Measurements from ENCODE around the gene CTDP1.
"Not testable (repeated sequence)": the region's sequence is repeated elsewhere in the genome, so short reads cannot be mapped to it uniquely, and the experiment has no call there.

The CTDP1 gene

DNA sequence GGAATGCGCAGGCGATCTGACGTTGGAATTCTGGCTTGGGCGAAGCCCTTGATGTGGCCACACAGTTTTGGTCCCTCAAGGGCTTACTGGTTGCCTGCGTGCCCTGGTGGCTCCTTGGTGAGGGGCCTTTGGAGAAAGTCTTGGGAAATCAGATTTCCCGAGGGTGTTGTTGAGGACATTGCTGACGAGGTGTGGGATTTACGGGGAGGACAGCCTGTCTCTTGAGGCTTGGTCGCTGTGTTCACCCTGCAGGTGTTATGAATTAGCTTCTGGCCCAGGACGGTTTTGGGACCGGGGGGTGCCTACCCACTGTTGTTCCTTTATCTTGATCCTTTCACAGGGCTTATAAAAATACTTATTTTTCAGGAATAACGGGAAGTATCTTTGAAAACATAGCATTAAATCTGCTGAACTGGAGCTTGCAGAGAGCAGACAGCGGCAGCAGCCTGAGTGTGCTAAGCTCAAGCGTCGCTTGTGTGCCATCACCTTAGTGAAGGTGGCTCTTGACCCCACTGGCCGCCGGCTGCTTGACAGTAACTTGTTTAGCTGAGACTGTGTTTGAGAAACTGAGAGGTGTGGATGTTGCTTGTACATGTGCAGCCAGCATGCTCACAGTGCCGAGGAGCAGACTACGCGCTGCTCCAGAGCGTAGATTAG lies 4.2 kb downstream of the CTDP1 start:
- DNase-seq: no peak

DNA sequence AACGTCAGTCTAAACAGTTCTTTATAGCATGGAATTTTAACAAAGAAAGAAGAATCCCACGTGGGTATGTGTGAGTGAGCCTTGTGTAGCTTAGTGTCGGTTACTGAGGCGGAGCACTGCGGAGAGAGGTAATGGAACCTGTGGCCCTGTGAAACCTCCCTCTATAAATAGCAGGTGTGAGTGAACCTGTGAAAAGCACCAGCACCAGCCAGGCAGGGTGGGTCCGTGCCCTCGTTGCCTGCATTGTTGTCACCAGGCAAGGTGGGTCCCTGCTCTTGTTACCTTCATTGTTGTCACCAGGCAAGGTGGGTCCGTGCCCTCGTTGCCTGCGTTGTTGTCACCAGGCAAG lies 4.7 kb downstream of the CTDP1 start:
- peak; percentile 31 to 33 for DNase-seq

DNA sequence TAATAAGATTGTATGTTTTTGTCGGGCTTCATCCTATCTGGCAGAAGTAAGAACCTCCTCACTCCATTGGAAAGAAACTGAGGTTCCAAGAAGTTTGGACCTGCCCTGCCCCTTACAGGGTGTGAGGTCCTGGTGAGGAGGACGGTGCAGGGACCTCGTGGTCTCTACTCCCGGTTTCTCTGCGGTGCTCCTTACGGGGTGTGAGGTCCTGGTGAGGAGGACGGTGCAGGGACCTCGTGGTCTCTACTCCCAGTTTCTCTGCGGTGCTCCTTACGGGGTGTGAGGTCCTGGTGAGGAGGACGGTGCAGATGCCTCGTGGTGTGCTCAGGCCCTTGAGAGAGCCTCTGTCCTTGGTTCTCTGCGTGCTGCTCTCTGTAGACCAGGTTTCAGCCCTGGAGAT lies 5.2 kb downstream of the CTDP1 start:
- DNase-seq: no peak

DNA sequence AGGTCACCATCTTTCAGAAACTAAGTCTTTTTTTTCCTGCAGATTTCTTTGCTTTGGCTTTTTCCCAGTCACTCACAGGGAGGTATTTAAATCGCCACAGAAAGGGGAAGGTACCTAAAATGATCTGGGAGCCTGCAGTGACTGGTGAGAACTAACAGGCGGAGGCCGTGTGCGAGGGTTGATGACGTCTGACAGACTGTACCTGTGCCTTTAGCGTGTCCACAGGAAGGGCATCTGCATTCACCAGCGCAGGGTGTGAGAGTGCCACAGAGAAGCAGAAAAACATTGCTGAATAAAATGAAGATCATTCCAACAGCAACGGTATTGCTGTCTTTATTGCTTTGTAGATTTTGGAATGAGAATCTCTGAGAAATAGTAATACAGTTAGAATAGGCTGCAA lies 5.7 kb downstream of the CTDP1 start:
- DNase-seq: peak in 1 of 2 donors; percentile 41

DNA sequence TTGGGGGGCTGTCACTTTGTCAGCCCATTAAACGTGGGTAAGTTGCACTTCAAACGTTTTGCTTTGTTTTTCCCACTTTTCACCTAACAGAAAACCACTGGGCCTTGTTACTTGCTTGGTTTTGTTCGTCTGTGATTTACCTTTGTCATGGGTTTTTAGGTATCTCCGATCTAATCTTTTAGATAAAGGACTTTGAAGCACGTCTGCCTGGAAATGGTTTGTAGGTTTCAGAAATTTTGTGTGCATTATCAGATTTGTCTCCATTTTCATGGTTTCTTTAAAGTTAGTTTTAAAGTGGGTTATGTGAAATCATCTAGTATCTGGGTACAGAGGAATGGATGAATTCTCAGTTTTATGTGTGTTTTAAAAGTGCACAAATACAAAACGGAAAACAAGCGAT lies 6.4 kb downstream of the CTDP1 start:
- DNase-seq: no peak

DNA sequence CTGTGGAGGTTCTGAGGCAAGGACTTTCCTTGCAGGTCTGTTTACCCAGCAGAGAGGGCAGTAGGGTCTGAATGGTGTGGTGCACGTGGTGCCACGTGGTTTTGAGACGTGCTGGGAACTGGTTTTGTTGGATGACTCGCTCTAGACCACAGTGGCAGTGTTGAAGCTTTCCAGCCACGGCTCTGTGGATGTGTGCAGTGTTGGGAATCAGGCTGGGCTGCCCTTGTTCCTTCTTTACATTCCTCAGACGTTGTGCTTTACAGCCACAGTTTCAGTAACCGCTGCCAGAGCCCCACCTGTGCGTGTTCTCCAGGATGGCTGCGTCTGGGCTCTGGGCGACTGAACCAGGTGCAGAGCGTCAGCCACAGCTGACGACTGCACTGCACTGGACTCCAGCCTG lies 8.2 kb downstream of the CTDP1 start:
- peak in 1 of 2 donors; percentile 8 for DNase-seq

DNA sequence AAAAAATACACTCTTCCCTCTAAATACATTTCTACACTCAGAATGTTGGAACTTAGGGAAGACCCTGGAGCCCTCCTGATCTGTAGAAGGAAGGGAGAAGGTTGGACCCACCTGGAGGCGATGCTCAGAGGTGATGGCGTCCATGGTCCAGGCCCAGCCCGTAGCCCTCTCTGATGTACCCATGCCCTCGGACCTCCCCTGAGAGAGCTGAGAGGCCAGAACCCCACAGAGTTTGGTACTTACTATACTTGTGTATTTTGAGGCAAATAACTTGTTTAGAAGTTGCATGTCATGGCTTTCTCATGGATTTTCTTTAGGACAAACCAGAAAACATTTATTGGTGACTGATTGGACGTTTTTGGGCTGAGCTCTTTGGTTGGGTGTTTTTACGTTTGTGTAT lies 10.5 kb downstream of the CTDP1 start:
- no peak for DNase-seq

DNA sequence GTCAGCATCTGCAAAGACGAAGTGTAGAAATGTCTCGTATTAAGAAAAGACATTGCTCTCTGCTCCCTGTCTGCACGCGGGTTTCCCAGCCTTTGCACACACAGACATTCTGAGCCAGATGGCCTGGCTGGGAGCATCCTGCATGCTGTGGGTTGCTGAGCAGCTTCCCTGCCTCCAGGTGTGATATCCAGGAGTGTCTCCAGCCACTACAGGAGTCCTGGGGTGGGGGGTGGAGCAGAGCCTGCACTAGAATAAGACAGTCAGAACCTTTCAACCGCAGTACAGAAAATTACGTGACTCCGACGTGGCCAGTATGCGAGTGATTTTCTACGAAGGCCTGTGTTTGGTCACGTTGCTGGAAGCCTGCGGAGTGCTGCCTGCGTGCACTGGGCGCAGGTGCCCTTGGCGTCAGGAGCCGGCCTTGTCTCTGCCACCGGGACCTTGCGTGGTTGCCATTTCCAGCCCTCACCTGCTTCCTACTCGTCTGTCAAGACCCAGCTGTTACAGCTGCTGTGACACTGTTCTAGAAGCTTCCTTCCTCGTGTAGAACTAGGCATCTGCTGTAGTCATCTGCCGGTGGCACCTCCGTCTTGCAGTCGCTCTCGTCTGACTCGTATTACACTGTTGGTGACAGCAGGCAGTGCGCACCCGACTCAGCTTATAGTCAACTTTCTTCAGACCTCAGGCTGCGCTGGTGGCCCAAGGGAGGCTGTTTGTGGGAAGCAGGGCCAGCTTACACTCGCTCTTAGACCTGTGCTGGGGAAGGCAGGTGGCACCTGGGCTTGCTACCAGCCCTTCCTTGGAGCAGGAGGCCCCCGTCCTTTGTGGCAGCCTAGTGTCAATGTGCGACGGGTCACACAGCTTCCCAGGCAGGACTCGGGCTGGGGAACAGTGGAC lies 11.2 kb downstream of the CTDP1 start:
- DNase-seq: no peak

DNA sequence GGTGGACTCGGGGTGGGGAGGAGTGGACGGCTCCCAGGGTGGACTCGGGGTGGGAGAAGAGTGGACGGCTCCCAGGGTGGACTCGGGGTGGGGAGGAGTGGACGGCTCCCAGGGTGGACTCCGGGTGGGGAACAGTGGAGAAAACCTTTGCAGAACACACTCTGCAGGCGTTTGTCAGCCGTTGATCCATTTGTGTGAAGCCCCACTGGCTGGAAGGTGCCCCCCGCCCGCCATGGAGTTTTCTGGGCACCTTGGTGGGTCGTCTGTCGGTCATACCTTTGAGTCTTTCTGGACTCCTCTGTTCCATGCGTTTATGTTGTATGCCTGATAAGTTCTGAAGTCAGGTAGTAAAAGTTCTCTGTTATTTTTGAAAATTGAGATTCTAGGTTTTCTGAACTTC lies 12.5 kb downstream of the CTDP1 start:
- no peak for DNase-seq

DNA sequence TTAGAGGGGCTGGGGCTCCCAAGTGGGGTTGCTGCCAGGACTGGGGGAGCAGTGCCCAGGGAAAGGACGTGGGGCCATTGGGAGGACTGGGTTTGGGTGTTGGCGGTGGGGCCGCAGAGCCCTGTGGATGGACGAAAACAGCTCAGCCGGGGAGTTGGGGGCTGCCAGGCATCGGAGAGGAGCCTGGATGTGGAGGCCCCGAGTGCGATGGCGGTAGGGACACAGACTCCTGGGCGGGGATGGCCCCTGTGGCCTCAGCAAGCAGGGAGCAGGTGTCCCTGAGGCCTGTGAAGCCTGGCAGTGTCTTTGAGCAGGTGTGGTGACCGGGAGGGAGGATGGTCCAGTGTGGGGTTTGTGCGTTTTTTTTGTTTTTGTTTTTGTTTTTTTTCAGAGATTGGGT lies 13.3 kb downstream of the CTDP1 start:
- DNase-seq: no peak

DNA sequence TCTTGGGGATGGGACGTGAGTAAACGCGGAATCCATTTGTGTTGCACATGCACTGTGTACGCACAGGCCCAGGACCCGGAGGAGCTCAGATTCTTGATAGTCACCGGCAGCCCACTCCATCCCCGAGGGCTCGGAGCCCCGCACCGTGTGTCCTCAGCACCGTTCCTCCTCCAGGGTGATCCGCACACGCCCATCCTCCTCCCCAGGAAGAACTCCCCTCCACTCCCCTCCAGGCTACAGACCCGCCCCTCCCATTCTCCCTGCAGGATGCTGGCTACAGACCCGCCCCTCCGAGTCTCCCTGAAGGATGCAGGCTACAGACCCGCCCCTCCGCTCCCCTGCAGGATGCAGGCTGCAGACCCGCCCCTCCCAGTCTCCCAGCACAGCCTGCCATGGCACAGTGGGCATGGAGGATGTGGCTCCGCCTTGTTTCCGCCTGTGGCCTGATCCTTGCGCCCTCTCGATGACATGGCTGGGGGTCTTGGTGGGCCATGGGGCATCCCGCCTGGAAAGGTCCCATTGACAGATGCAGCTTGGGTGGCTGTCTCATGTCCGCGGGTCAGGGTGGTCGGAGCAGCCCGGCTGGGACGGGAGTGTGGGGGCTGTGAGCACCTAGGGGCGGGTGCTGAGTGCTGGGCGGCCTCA lies 14.1 kb downstream of the CTDP1 start:
- no peak for DNase-seq

DNA sequence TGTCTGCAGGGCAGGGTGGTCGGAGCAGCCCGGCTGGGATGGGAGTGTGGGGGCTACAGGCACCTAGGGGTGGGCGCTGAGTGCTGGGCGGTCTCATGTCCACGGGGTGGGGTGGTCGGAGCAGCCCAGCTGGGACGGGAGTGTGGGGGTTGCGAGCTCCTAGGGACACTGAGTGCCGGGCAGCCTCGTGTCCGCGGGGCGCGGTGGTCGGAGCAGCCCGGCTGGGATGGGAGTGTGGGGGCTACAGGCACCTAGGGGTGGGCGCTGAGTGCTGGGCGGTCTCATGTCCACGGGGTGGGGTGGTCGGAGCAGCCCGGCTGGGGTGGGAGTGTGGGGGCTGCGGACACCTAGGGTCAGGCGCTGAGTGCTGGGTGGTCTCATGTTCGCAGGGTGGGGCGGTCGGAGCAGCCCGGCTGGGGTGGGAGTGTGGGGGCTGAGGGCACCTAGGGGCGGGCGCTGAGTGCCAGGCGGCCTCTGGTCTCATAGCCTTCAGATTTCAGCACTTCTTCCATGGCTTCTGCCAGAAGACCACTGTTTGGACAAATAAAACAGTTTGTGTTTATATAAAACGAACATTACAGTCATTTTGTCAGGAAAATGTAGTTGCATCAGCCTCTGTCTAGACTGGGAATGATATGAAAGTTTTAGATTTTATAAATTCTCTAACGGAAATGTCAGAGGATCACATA lies 14.7 kb downstream of the CTDP1 start:
- not testable (repeated sequence) for DNase-seq

DNA sequence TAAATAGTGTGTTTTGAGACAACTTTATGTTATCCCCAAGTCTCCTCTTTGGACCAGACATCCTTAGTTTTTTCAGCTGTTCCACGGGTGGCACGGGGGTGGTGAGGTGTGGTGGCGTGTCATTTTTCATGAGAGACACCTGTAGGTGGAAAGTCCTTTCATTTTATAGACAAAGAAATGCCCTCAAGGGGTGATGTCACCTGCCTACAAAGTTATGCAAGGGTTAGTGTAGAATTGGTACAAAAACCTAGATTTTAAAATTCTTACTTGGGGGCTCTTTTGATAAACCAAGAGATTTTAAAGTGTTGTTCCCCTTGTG lies 15.3 kb downstream of the CTDP1 start:
- DNase-seq: no peak

DNA sequence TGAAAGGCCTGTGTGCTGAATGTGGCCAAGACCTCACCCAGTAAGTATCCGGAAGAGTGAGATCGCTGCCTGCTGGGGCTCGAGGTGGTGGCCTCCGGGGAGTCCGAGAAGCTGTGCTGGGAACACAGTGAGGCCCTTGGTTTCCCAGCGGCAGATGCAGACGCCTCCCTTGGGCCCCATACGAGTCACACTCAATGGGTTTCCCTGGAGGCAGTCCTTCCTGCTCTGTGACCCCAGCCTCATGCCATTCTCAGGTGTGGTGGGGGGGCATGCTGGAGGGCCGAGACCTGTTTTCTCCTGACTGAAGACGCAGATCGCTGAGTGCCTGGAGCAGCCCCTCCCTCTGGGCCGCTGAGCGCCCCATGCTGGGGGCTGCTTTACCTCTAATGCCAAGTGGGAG lies 15.7 kb downstream of the CTDP1 start:
- no peak for DNase-seq

DNA sequence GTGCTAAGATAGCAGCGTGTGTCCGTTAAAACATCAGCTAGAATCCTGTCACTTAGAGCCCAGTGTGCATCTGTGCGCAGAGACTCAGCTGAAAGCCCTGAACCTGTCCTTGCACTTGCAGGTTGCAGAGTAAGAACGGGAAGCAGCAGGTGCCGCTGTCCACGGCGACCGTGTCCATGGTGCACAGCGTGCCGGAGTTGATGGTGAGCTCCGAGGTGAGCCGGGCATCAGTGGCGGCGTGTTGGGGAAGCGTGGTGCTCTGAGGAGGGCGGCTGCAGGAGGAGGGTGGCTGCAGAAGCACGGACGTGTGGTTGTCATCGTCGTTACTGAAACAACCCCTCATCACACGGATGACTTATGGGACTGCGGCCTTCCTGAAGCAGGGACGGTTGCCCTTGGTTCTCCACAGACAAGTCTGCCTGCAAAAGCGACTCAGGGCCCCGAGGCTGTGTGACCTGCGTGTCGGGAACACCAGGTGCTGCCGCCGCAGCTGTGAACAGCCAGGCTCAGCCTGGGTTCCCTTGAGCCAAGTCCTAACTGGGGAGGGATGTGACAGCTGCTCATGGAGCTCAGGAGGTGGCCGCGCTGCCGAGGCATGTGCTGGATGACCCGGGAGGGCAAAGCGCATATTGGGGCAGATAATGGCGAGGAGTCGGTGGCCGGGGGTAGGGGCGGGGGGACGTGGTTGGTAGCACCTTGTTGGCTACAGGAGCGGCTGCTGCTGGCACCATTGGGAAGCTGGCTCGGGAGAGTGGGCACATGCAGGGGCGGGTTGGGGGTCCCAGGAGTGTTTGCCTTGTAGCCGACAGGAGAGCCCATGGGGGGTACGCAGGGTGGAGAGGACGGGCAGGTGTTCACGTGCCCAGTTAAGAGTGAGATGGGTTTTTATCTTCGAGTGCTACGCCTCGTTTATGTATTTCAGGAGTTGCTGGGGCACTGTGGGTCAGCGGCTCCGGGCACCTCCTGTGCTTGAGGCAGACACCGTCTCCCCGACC lies 16.6 kb downstream of the CTDP1 start:
- no peak for DNase-seq

DNA sequence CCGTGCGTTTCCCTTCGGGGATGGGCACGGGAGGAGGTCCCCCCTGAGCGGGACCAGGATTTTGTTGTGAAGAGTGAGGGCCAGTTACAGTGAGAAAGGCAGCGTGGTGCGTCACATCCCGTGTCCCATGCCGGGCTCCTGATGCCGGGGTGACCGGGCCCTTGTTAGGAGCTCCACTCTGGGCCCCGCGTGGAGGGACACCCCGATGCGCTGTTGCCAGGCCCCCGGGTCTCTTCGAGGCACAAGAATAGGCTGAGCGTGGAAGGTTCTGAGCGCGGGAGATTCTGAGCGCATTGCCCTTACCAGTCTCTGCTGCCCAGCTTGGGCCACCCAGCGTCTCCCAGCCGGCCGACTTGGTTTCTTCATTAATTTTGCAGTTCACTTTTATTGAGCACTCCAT lies 17.6 kb downstream of the CTDP1 start:
- DNase-seq: no peak

DNA sequence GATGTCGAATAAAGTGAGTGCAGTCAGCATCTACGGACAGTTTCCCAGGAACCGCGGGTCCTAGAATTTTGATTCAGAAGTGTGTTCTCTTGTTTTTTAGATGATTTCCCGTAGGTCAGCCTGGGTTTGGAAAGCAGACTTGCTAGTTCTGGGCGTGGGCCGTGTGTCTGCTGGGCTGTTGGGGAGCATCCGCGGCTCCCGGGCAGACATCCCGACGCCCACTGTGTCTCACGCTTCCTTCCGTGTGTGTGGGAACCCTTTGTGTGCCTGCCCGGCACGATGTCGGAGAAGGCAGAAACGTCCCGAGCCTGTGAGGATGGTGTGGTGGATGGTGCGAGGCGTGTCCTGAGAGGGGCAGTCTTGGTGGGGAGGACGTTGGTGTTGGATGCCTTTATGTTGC lies 18.4 kb downstream of the CTDP1 start:
- DNase-seq: no peak

DNA sequence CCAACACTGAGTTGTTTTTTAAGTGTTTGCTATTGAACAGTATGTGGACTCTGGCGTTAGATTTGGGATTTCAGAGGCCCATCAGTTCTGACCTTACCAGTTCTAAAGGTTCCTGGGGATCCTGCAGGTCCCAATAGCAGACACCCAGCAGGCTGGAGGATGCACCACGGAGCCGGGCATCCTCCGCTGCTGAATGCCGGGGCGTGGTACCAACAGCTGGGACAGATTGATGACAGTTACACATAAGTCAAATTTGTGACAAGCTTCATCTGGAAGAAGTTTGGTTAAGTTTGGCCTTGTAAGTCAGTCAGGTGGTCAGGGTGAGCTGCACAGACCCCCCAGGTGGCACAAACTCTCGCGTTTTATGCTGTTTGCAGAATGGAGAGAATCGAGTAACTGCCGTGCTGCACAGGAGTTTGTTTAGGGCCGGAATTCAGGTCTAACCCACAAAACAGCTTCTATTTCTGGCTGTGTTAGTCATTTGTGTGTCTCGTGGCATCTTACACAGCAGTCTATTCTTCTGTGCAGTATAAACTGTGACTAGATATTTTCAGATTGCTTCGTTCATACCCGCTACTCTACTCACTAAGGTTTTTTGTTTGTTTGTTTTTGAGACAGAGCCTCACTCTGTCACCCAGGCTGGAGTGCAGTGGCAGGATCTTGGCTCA lies 19.2 kb downstream of the CTDP1 start:
- DNase-seq: no peak

DNA sequence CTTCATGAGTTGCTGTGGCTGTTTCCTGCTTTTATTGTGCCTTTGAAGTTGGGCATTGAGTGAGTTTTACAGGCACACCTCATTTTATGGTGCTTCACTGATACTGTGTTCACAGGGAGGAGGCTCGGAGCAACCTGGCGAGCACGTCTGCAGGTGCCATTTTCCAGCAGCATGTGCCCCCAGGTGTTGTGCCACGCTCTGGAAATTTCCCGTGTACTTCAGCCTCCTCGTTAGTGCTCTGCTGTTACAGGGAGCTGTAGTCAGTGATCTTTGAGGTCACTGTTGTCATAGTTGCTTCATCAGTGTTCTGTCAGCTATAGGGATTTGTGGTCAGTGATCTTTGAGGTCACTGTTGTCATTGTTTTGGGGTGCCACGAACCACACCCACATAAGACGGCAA lies 20.1 kb downstream of the CTDP1 start:
- DNase-seq: no peak

DNA sequence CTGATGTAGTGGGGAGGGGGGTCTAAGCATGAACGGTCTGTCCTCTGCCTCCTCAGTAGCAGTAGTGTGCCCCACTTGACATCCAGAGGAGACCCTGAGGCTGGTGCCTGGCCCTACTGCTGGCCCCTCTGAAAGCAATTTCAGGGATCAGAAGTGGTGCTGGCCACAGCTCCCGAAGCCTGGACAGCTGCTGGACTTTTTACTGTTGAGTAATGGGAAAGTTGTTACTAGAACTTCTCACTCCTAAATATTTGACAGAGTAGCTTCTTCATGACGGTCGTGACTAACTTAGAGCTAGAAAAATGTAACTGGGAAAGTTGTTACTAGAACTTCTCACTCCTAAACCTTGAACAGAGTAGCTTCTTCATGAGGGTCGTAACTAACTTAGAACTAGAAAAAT lies 23.3 kb downstream of the CTDP1 start:
- no peak for DNase-seq

DNA sequence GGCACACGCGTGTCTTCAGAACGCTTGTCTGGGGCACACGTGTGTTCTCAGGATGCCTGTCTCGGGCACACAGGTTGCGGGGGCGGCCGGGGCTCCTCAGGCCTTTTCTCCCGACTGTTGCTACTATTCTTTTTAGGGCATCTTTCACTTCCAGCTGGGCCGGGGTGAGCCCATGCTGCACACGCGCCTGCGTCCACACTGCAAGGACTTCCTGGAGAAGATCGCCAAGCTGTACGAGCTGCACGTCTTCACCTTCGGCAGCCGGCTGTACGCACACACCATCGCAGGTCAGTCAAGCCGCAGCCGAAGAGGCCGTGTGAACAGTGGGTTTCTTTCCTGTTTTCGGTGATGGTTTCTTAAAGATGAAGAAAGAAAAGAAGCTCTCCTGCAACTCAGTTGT lies 25.0 kb downstream of the CTDP1 start:
- DNase-seq: no peak

DNA sequence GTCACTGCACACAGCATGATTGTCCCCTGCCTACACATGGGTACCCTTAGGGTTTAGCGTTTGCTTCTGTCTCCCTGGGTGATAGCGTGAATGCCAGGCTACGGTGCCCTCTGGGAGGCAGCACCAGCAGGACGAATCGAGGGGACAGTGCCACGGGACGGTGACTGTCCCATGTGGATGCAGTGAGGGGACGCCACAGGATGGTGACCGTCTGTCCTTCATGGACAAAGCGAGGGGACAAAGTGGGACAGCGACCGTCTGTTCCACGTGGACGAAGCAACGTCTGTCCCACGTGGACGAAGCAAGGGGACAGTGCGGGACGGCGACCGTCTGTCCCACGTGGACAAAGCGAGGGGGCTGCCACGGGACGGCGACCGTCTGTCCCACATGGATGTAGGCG lies 25.7 kb downstream of the CTDP1 start:
- no peak for DNase-seq
